ENCODE measurements around the gene VIP.
"Not testable (repeated sequence)": the region's sequence is repeated elsewhere in the genome, so short reads cannot be mapped to it uniquely, and the experiment has no call there.

The VIP gene

GRCh38 chr6:152750694-152751093, at the start of gene VIP:
Gene VIP (plus strand): TSS chr6:152750797. CDS start chr6:152752178, 1,381 bp downstream.
- no peak for DNase-seq (ENCODE audit: low read depth)

GRCh38 chr6:152701081-152701862, 49.3 kb upstream of the VIP start:
- no peak for DNase-seq (ENCODE audit: low read depth)

- no peak for DNase-seq (ENCODE audit: low read depth)
These were observed 48.7 kb upstream of the VIP start for GRCh38 chr6:152701863-152702401.

- DNase-seq (ENCODE audit: low read depth) = not testable (repeated sequence)
These were observed 46.8 kb upstream of the VIP start for GRCh38 chr6:152703750-152704149.

- DNase-seq (ENCODE audit: low read depth) = no peak
These were observed 45.3 kb upstream of the VIP start for GRCh38 chr6:152705327-152705726.

- DNase-seq (ENCODE audit: low read depth) = no peak
These were observed 34.3 kb upstream of the VIP start for GRCh38 chr6:152716322-152716721.

- DNase-seq (ENCODE audit: low read depth) = no peak
These were observed 29.6 kb upstream of the VIP start for GRCh38 chr6:152720974-152721373.

- DNase-seq (ENCODE audit: low read depth) = no peak
These were observed 28.6 kb upstream of the VIP start for GRCh38 chr6:152721956-152722355.

GRCh38 chr6:152723398-152723797, 27.2 kb upstream of the VIP start:
- DNase-seq (ENCODE audit: low read depth) = no peak

GRCh38 chr6:152726313-152726712, 24.3 kb upstream of the VIP start:
- no peak for DNase-seq (ENCODE audit: low read depth)

GRCh38 chr6:152727507-152727906, 23.1 kb upstream of the VIP start:
- DNase-seq (ENCODE audit: low read depth) = no peak

- DNase-seq (ENCODE audit: low read depth) = no peak
These were observed 16.0 kb upstream of the VIP start for GRCh38 chr6:152734630-152735029.

GRCh38 chr6:152736687-152737273, 13.8 kb upstream of the VIP start:
- DNase-seq (ENCODE audit: low read depth) = no peak

- DNase-seq (ENCODE audit: low read depth) = no peak
These were observed 5.0 kb upstream of the VIP start for GRCh38 chr6:152745509-152746171.

- no peak for DNase-seq (ENCODE audit: low read depth)
These were observed 4.4 kb upstream of the VIP start for GRCh38 chr6:152746172-152746553.

GRCh38 chr6:152748843-152749242, 1.8 kb upstream of the VIP start:
- DNase-seq (ENCODE audit: low read depth) = no peak

GRCh38 chr6:152749336-152749735, 1.3 kb upstream of the VIP start:
- no peak for DNase-seq (ENCODE audit: low read depth)

- no peak for DNase-seq (ENCODE audit: low read depth)
These were observed 14.7 kb downstream of the VIP start for GRCh38 chr6:152765331-152765730.

- DNase-seq (ENCODE audit: low read depth) = no peak
These were observed 18.6 kb downstream of the VIP start for GRCh38 chr6:152769159-152769558.

GRCh38 chr6:152769993-152770392, 19.4 kb downstream of the VIP start:
- DNase-seq (ENCODE audit: low read depth) = no peak

GRCh38 chr6:152771061-152771687, 20.6 kb downstream of the VIP start:
- DNase-seq (ENCODE audit: low read depth) = no peak

- DNase-seq (ENCODE audit: low read depth) = no peak
These were observed 24.8 kb downstream of the VIP start for GRCh38 chr6:152775428-152775827.

GRCh38 chr6:152776833-152777232, 26.2 kb downstream of the VIP start:
- no peak for DNase-seq (ENCODE audit: low read depth)

Measured in stimulated activated CD8-positive, alpha-beta memory T cell treated with anti-CD3 and anti-CD28 coated beads, Interleukin-12 subunit alpha, Interleukin-12 subunit beta, amount 100 ng/mL, for 1 hour (primary cell).